ENCODE measurements around the gene MLKL.

GRCh38 chr16:74700438-74701225 lies at the start of gene MLKL:
- no peak for TF ChIP-seq CTCF (IDR thresholded peaks at IDR 0.05; ENCODE audit: low read length)
- TF ChIP-seq EZH2 (IDR thresholded peaks at IDR 0.05; ENCODE audit: borderline replicate concordance, low read length), result no peak

All from OCI-LY1 (cell line).